Stomach (tissue), 4 donors: Measurements from ENCODE around the gene TFRC.

Experiments
- CTCF ChIP-seq, 7 experiments: fragments of 450-650 bp in 4 of 7; fragments of 200-600 bp in 3 of 7; sonication (generic) in 3 of 7; IDR thresholded peaks; one replicate each; pipeline ENCODE4 v1.5.1; 2016 to 2019; ENCODE audit warnings: antibody characterized with exemption in 7 of 7, control low read depth in 2 of 7, mild to moderate bottlenecking in 1 of 7
- EP300 ChIP-seq: sonication (generic); formaldehyde crosslinking; IDR thresholded peaks from one replicate; pipeline ENCODE4 v1.6.1; 2017; ENCODE audit warnings: antibody characterized with exemption
- POLR2A ChIP-seq, 4 donors: fragments of 450-650 bp; IDR thresholded peaks; one replicate each; pipeline ENCODE4 v1.6.1; 2016; ENCODE audit warnings: antibody characterized with exemption in 4 of 4, control low read depth in 2 of 4, mild to moderate bottlenecking in 1 of 4, moderate library complexity in 1 of 4
- POLR2AphosphoS5 ChIP-seq, 3 donors: sonication (generic); formaldehyde crosslinking; IDR thresholded peaks; one replicate each; pipeline ENCODE4 v1.6.1; 2016; ENCODE audit warnings: antibody characterized with exemption in 3 of 3

GRCh38 chr3:196081002-196081833 is 672 bp downstream of the TFRC start:
- TF ChIP-seq POLR2A (IDR thresholded peaks at IDR 0.05) (no peak), POLR2AphosphoS5 (IDR thresholded peaks at IDR 0.05) (peak in 1 of 3 donors; percentile 2), EP300 (no peak), CTCF (IDR thresholded peaks at IDR 0.05) (no peak)
